H7 (cell line): ENCODE measurements around the gene RAB39A. TPM values are rescaled to one million over a fixed set of nuclear protein-coding genes. Genes with fewer than 3 reads are reported as not detected.
"Not testable (repeated sequence)": the region's sequence is repeated elsewhere in the genome, so short reads cannot be mapped to it uniquely, and the experiment has no call there.

Experiments used
- DNase-seq: peaks from one replicate; pipeline ENCODE4 v3.0.0; 2012
- H3K27me3 ChIP-seq: 2 replicates; pipeline ENCODE4 v1.6.0; 2011; ENCODE audit warnings: mild to moderate bottlenecking, low read length; ENCODE audit not compliant: control insufficient read depth, insufficient read depth
- H3K36me3 ChIP-seq: replicated peaks from 2 replicates; pipeline ENCODE4 v1.5.1; 2011; ENCODE audit warnings: low read length; ENCODE audit not compliant: control insufficient read depth, insufficient read depth
- H3K4me3 ChIP-seq: 2 replicates; pipeline ENCODE4 v1.5.1; 2011; ENCODE audit warnings: low read depth, mild to moderate bottlenecking, control low read depth, low read length, moderate library complexity; ENCODE audit not compliant: insufficient read depth
- total RNA-seq: library from RNA; depleted of rRNA; stranded (reverse); fragments of >200 nt; shearing (Covaris generic); gene quantifications from 2 replicates; pipeline ENCODE4 v1.2.3, GENCODE V29; 2014

Gene RAB39A
- total RNA-seq, 1 experiment from 2014 or later, result 7.2 TPM

GRCh38 chr11:107931206-107931605, 3.0 kb downstream of the RAB39A start:
- H3K36me3 ChIP-seq, result no peaks in the 10 kb centered on the region
- DNase-seq, result no peak
- no peaks in the 10 kb centered on the region for H3K27me3 ChIP-seq
- H3K4me3 ChIP-seq, result no peak overlapping the region

- Histone ChIP-seq H3K27me3 (no peaks in the 10 kb centered on the region), H3K36me3 (no peaks in the 10 kb centered on the region)
Observed at GRCh38 chr11:107947904-107948303, 19.7 kb downstream of the RAB39A start.

GRCh38 chr11:107948328-107948727, 20.1 kb downstream of the RAB39A start:
- DNase-seq, result peak; percentile 71
- not testable (repeated sequence) for H3K4me3 ChIP-seq, H3K36me3 ChIP-seq, H3K27me3 ChIP-seq

More at GRCh38 chr11:107947904-107948303, 19.7 kb downstream of the RAB39A start:
- no peak overlapping the region for H3K4me3 ChIP-seq
- peak; percentile 41 for DNase-seq

GRCh38 chr11:107951155-107951554, 22.9 kb downstream of the RAB39A start:
- Histone ChIP-seq H3K27me3 (no peaks in the 10 kb centered on the region), H3K36me3 (no peaks in the 10 kb centered on the region), H3K4me3 (no peak overlapping the region)
- DNase-seq, result no peak

GRCh38 chr11:107953446-107953845, 25.2 kb downstream of the RAB39A start:
- Histone ChIP-seq H3K4me3 (no peak overlapping the region), H3K36me3 (no peaks in the 10 kb centered on the region), H3K27me3 (no peaks in the 10 kb centered on the region)
- DNase-seq, result no peak

GRCh38 chr11:107956543-107956942, 28.3 kb downstream of the RAB39A start:
- no peak for DNase-seq
- no peaks in the 10 kb centered on the region for H3K27me3 ChIP-seq

GRCh38 chr11:107957109-107957588, 28.9 kb downstream of the RAB39A start:
- Histone ChIP-seq H3K27me3 (no peaks in the 10 kb centered on the region), H3K36me3 (no peaks in the 10 kb centered on the region), H3K4me3 (no peak overlapping the region)
- DNase-seq, result no peak

More at GRCh38 chr11:107956543-107956942, 28.3 kb downstream of the RAB39A start:
- Histone ChIP-seq H3K36me3 (no peaks in the 10 kb centered on the region), H3K4me3 (no peak overlapping the region)

- no peaks in the 10 kb centered on the region for H3K27me3 ChIP-seq
- no peaks in the 10 kb centered on the region; the same call in none of the 2 replicates for H3K36me3 ChIP-seq
- DNase-seq, result no peak
- H3K4me3 ChIP-seq, result no peak overlapping the region
Observed at GRCh38 chr11:107961480-107961879, 33.2 kb downstream of the RAB39A start.

GRCh38 chr11:107962181-107962580, 33.9 kb downstream of the RAB39A start:
- Histone ChIP-seq H3K4me3 (no peak overlapping the region), H3K36me3 (no peaks in the 10 kb centered on the region; the same call in none of the 2 replicates), H3K27me3 (no peaks in the 10 kb centered on the region)
- DNase-seq, result no peak

- Histone ChIP-seq H3K4me3 (no peak overlapping the region), H3K36me3 (no peaks in the 10 kb centered on the region; the same call in none of the 2 replicates), H3K27me3 (no peaks in the 10 kb centered on the region)
- no peak for DNase-seq
Observed at GRCh38 chr11:107963091-107963490, 34.8 kb downstream of the RAB39A start.

- Histone ChIP-seq H3K36me3 (no peaks in the 10 kb centered on the region; the same call in 1 of the 2 replicates), H3K4me3 (no peak overlapping the region)
- peak; percentile 60 for DNase-seq
Observed at GRCh38 chr11:107969219-107969618, 41.0 kb downstream of the RAB39A start.

GRCh38 chr11:107970049-107970448, 41.8 kb downstream of the RAB39A start:
- H3K36me3 ChIP-seq, result no peaks in the 10 kb centered on the region
- no peaks in the 10 kb centered on the region for H3K27me3 ChIP-seq
- H3K4me3 ChIP-seq, result no peak overlapping the region
- DNase-seq, result no peak

More at GRCh38 chr11:107969219-107969618, 41.0 kb downstream of the RAB39A start:
- H3K27me3 ChIP-seq, result no peaks in the 10 kb centered on the region

GRCh38 chr11:107973641-107974040, 45.4 kb downstream of the RAB39A start:
- Histone ChIP-seq H3K36me3 (no peaks in the 10 kb centered on the region), H3K27me3 (no peaks in the 10 kb centered on the region), H3K4me3 (no peak overlapping the region)
- no peak for DNase-seq

- no peak overlapping the region for H3K4me3 ChIP-seq
- H3K36me3 ChIP-seq, result no peaks in the 10 kb centered on the region
- no peaks in the 10 kb centered on the region for H3K27me3 ChIP-seq
Observed at GRCh38 chr11:107988397-107989158, 60.3 kb downstream of the RAB39A start.

GRCh38 chr11:107991868-107992414, 63.7 kb downstream of the RAB39A start:
- peak; percentile 22 for DNase-seq
- H3K27me3 ChIP-seq, result no peaks in the 10 kb centered on the region
- no peaks in the 10 kb centered on the region for H3K36me3 ChIP-seq
- H3K4me3 ChIP-seq, result no peak overlapping the region

More at GRCh38 chr11:107988397-107989158, 60.3 kb downstream of the RAB39A start:
- no peak for DNase-seq
